GM12865 (cell line): Measurements from ENCODE around the gene PLA2R1.
"Not testable (repeated sequence)": the region's sequence is repeated elsewhere in the genome, so short reads cannot be mapped to it uniquely, and the experiment has no call there.

Experiments
- DNase-seq: peaks from one replicate; pipeline ENCODE4 v3.0.0; 2010; ENCODE audit warnings: low read depth
- H3K4me3 ChIP-seq: 2 replicates; pipeline ENCODE4 v1.5.1; 2011; ENCODE audit warnings: mild to moderate bottlenecking, low read depth, low read length, control low read depth
- CTCF ChIP-seq: IDR thresholded peaks from 2 replicates; pipeline ENCODE4 v1.5.1; 2011; ENCODE audit warnings: low read length, control low read depth, low read depth, inconsistent platforms; ENCODE audit not compliant: insufficient read depth; ENCODE audit errors: missing control alignments

The PLA2R1 gene

GRCh38 chr2:160045703-160046210 is 16.7 kb downstream of the PLA2R1 start:
- TF ChIP-seq CTCF = no peak
- DNase-seq = no peak

GRCh38 chr2:160044728-160045127 is 17.7 kb downstream of the PLA2R1 start:
- no peak overlapping the region for H3K4me3 ChIP-seq
- no peak for DNase-seq
- TF ChIP-seq CTCF = no peak

More at GRCh38 chr2:160045703-160046210, 16.7 kb downstream of the PLA2R1 start:
- no peak overlapping the region for H3K4me3 ChIP-seq

DNA sequence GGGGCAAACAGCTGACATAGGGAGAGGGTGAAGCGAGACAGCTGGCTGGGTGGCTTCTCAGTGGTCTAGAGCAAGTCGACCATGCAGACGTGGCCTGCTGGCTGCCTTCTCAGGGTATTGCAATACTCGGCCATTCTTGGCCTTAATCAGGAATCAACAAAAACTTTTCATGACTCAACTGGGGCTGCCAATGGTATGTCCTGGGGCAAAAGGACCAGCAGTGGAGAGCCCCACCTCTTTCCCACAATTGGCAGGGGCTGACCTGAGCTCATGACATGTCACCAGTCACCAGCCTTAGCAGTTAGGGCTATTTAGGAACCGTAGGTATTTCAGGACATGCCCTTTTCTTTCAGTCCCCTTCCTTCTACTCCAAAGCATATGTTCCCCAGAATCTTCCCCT is 19.1 kb downstream of the PLA2R1 start:
- TF ChIP-seq CTCF = no peak
- H3K4me3 ChIP-seq = no peak overlapping the region
- DNase-seq = no peak

GRCh38 chr2:160042054-160042453 is 20.4 kb downstream of the PLA2R1 start:
- DNase-seq = no peak
- H3K4me3 ChIP-seq = no peak overlapping the region
- TF ChIP-seq CTCF = no peak

DNA sequence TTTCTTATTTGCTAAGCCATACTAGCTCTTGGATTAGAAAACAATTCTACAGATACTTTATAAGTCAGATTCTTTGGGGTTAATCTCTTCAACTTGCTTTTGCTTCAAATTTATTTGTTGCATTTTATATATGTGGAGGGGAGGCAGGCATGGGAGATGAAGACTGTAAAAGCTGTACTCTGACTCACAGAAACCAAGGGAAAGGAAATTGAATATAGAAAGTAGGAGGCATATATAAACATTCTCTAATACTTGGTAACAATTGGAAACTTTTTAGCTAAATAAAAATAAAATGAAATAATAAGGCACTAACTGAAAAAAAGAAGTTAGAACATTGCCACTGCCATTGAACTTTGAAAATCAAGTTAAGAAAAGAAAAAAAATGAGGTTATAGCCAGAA is 21.3 kb downstream of the PLA2R1 start:
- no peak overlapping the region for H3K4me3 ChIP-seq
- no peak for DNase-seq
- TF ChIP-seq CTCF = no peak

DNA sequence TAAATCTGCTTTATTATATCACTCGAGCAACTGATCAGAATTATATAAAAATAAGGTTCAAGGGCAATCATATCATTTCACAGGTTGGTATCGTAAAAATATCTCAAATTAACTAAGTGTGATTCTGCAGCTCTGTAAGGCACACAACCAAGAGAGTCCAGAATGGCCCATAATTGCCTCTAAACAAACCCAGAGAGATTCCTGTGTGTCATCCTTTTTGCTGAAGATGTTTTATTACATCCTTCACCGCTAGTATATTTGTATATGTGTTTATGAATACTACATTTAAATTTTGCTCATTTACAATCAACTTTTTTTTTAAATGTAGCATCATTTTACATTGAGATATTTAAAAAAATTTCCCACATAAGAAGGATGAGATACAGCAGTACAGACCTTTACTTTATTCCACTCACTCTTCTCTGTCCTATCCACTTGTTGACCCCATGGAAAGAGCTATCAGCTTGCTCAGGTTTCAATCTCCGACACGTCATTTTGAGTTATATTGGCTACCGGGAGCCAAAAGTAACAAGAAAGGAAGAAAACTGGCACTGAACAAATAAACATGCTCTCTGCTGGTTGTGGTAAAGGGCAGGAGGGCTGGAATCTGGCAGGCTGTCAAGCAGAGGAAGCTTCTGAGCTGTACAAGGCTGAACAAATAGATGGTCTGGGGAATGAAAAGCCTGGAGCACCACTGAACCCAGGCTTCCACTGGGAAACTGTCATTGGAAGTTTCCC is 23.1 kb downstream of the PLA2R1 start:
- no peak for DNase-seq
- no peak overlapping the region for H3K4me3 ChIP-seq
- TF ChIP-seq CTCF = no peak

DNA sequence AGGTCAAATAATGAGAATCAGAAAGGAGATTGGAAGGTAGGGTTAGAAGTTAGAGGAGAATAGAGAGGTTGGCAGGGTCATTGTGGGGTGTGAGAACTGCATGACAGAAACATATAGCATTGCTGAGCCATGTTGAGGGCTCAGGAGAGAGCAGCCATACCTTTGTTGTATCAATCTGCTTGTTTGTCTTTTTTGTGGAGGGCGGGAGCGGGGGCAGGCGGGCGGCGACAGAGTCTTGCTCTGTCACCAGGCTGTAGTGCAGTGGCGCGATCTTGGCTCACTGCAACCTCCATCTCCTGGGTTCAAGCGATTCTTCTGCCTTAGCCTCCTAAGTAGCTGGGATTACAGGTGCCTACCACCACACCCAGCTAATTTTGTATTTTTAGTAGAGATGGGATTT is 23.8 kb downstream of the PLA2R1 start:
- H3K4me3 ChIP-seq, DNase-seq: not testable (repeated sequence)
